GM12874 (cell line): ENCODE measurements around the gene BCO1.

Experiments
- CTCF ChIP-seq: IDR thresholded peaks from 2 replicates; pipeline ENCODE4 v1.5.1; 2011; ENCODE audit warnings: low read depth, mild to moderate bottlenecking, control low read depth, low read length, moderate library complexity; ENCODE audit not compliant: insufficient read depth

The BCO1 gene

GRCh38 chr16:81291117-81291516 lies 52.6 kb downstream of the BCO1 start:
- TF ChIP-seq CTCF, result no peak

- TF ChIP-seq CTCF, result no peak
Measured at GRCh38 chr16:81292936-81293335, 54.4 kb downstream of the BCO1 start.

GRCh38 chr16:81293909-81294802 lies 55.7 kb downstream of the BCO1 start:
- TF ChIP-seq CTCF, result no peak

GRCh38 chr16:81296631-81297030 lies 58.1 kb downstream of the BCO1 start:
- TF ChIP-seq CTCF, result no peak

- TF ChIP-seq CTCF, result no peak
Measured at GRCh38 chr16:81307770-81308169, 69.3 kb downstream of the BCO1 start.

DNA sequence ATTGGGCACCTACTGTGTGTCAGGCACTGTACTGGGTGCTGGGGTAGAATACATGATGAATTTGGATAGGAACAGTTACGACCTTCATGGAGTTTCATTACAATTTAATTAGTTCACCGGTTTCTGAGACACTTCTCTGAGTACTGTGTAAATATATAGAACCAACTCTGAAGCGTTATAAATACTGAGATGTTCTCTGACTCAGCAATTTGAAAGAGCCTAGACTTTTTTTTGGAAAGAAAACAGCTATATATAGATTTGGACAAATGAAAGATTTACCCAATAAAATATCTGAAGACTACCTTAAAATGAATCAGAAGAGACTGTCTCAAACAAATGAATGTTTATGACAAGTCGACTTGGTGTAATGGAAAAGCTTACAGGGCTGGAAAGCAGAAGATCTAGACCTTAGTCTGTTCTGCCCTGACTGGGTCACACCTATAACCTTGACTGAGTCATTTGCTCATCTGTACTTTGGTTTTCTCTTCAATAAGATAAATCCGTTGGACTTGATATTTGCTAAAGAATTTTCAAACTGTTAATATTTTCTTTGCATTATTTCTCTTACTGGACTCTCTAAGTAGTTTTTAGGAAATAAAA lies 71.7 kb downstream of the BCO1 start:
- TF ChIP-seq CTCF, result no peak

- no peak for TF ChIP-seq CTCF
Measured at GRCh38 chr16:81311762-81312161, 73.3 kb downstream of the BCO1 start.
